ENCODE measurements around the gene STX12. TPM values are rescaled to one million over a fixed set of nuclear protein-coding genes. Genes with fewer than 3 reads are reported as not detected.
"Not testable (repeated sequence)": the region's sequence is repeated elsewhere in the genome, so short reads cannot be mapped to it uniquely, and the experiment has no call there.

Gene STX12
- total RNA-seq, 1 donor from 2014 or later: 48.3 TPM

DNA sequence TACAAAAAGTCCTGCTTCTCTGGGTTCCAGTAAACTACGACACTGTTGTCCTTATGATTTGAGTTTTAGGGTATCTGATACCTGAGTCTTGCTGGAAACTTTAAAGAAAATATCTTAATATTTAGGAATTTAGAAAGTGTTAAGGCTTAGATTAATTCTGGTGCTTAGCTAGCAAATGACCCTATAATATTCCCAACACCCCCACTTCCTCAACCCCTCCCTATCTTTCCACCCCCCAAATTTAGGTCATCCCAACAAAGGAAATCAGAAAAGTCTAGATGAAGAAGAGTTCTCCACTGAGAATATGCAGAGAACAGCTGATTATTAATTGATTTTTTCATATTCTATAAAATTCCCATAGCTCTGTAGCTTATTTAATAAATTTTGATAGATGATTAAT lies 11.7 kb downstream of the STX12 start:
- H3K4me1 Mint-ChIP-seq (ENCODE audit: low read depth): peaks cover 27% of the 10 kb centered on the region
- no peak overlapping the region for H3K27ac Mint-ChIP-seq (ENCODE audit: unreplicated experiment)
- DNase-seq (ENCODE audit: low spot score): no peak
- no peaks in the 10 kb centered on the region for H3K27me3 Mint-ChIP-seq (ENCODE audit: low read depth)
- H3K4me3 Mint-ChIP-seq (ENCODE audit: unreplicated experiment): no peak overlapping the region
- H3K36me3 Mint-ChIP-seq (ENCODE audit: low read depth): no peaks in the 10 kb centered on the region
- H3K9me3 Mint-ChIP-seq (ENCODE audit: low read depth): no peaks in the 10 kb centered on the region
- TF ChIP-seq, protein P1, sequence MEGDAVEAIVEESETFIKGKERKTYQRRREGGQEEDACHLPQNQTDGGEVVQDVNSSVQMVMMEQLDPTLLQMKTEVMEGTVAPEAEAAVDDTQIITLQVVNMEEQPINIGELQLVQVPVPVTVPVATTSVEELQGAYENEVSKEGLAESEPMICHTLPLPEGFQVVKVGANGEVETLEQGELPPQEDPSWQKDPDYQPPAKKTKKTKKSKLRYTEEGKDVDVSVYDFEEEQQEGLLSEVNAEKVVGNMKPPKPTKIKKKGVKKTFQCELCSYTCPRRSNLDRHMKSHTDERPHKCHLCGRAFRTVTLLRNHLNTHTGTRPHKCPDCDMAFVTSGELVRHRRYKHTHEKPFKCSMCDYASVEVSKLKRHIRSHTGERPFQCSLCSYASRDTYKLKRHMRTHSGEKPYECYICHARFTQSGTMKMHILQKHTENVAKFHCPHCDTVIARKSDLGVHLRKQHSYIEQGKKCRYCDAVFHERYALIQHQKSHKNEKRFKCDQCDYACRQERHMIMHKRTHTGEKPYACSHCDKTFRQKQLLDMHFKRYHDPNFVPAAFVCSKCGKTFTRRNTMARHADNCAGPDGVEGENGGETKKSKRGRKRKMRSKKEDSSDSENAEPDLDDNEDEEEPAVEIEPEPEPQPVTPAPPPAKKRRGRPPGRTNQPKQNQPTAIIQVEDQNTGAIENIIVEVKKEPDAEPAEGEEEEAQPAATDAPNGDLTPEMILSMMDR (IDR thresholded peaks at IDR 0.05): no peak

DNA sequence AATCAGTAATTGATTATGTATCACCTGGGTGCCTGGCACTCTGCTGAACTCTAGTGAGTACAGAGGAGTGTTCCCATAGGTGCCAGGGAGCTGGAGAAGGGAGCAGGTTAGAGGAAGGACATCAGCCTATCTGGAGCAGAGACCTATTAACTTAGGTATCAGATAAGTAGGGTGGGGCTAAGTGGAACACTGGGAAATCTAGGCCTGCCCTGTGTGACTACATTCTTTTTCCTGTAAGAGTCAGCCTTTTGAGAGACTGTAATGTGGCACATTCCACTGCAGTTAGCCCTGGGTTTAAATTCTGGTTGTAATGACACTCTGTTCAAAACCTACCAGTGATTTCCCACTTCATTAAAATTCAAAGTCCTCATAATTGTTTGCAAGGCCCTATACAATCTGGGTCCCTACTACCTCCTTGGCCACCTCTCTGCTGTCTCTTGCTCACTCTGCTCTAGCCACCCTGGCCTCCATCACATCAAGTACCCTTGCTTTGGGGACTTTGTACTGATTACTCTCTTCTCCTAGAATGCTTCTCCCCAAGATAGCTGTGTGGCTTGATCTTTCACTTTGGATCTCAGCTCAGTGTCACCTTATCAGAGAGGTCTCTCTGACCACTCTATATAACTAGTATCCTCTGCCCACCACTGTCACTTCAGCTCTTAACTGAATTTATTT lies 12.9 kb downstream of the STX12 start:
- Mint-ChIP-seq H3K27ac (ENCODE audit: unreplicated experiment) (peak overlapping the region; percentile 82), H3K4me1 (ENCODE audit: low read depth) (peaks cover 29% of the 10 kb centered on the region)
- DNase-seq (ENCODE audit: low spot score): no peak

DNA sequence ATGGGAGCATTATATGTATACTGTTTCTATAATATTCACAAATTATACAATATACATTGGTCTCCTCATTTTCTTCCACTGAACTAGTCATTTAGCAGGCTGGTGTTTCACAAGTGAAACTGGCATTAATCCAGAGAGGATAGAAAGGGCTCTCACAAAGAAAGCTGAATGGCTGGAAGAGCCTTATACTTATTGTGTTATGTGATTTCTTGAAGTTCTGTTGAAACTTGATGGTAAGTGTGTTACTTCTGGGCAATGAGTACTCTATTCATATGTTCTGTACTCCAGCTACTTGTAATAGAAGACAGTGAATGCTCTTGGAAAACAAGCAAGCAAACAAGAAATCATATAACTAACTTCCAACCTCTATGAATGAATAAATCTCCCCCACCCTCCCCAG lies 14.9 kb downstream of the STX12 start:
- Mint-ChIP-seq H3K4me3 (ENCODE audit: unreplicated experiment) (no peak overlapping the region), H3K27me3 (ENCODE audit: low read depth) (no peaks in the 10 kb centered on the region), H3K4me1 (ENCODE audit: low read depth) (peaks cover 29% of the 10 kb centered on the region), H3K27ac (ENCODE audit: unreplicated experiment) (peak overlapping the region; percentile 42), H3K9me3 (ENCODE audit: low read depth) (no peaks in the 10 kb centered on the region), H3K36me3 (ENCODE audit: low read depth) (peaks cover 5% of the 10 kb centered on the region)
- TF ChIP-seq, protein P1 (IDR thresholded peaks at IDR 0.05): no peak
- no peak for DNase-seq (ENCODE audit: low spot score)

More for the DNA sequence above, 12.9 kb downstream of the STX12 start:
- TF ChIP-seq, protein P1 (IDR thresholded peaks at IDR 0.05): no peak
- H3K36me3 Mint-ChIP-seq (ENCODE audit: low read depth): peaks cover 5% of the 10 kb centered on the region
- no peaks in the 10 kb centered on the region for H3K27me3 Mint-ChIP-seq (ENCODE audit: low read depth)
- no peak overlapping the region for H3K4me3 Mint-ChIP-seq (ENCODE audit: unreplicated experiment)
- no peaks in the 10 kb centered on the region for H3K9me3 Mint-ChIP-seq (ENCODE audit: low read depth)

DNA sequence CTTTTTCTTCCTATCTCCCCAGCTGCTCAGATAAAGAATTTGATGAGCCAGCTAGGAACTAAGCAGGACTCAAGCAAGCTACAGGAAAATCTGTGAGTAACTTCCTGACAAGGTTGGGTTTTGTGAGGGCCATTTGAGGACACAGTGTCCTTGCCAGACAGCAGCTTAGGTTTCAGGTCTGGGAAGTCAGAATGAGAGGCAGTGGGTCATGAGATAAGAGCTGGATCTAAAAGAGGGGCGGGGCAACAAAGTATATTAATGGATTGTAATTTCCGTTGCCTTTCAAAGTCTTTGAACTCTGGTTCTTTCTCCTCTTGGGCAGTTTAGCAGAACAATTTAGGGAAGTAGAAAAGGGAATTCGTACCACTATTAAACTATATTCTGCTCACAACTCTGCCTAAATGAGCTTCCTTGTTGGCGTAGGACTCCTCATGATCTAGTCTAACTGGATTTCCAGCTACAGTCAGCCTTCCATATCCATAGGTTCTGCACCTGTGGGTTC lies 16.6 kb downstream of the STX12 start:
- H3K4me3 Mint-ChIP-seq (ENCODE audit: unreplicated experiment): no peak overlapping the region
- peaks cover 15% of the 10 kb centered on the region for H3K36me3 Mint-ChIP-seq (ENCODE audit: low read depth)
- peaks cover 29% of the 10 kb centered on the region for H3K4me1 Mint-ChIP-seq (ENCODE audit: low read depth)
- no peaks in the 10 kb centered on the region for H3K27me3 Mint-ChIP-seq (ENCODE audit: low read depth)
- TF ChIP-seq, protein P1 (IDR thresholded peaks at IDR 0.05): no peak
- DNase-seq (ENCODE audit: low spot score): no peak
- no peak overlapping the region for H3K27ac Mint-ChIP-seq (ENCODE audit: unreplicated experiment)
- H3K9me3 Mint-ChIP-seq (ENCODE audit: low read depth): no peaks in the 10 kb centered on the region

DNA sequence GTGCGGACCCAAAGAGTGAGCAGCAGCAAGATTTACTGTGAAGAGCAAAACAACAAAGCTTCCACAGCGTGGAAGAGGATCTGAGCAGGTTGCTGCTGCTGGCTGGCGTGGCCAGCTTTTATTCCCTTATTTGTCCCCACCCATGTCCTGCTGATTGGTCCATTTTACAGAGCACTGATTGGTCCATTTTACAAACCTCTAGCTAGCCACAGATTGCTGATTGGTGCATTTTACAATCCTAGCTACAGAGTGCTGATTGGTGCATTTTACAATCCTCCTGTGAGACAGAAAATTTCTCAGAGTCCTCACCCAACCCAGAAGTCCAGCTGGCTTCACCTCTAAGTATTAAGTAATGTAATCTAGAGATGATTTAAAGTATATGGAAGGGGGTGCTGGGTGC lies 17.3 kb downstream of the STX12 start:
- Mint-ChIP-seq H3K4me1 (ENCODE audit: low read depth) (peaks cover 29% of the 10 kb centered on the region), H3K36me3 (ENCODE audit: low read depth) (peaks cover 18% of the 10 kb centered on the region)
- H3K4me3 Mint-ChIP-seq (ENCODE audit: unreplicated experiment); DNase-seq (ENCODE audit: low spot score); H3K27ac Mint-ChIP-seq (ENCODE audit: unreplicated experiment); H3K9me3 Mint-ChIP-seq (ENCODE audit: low read depth); H3K27me3 Mint-ChIP-seq (ENCODE audit: low read depth): not testable (repeated sequence)

DNA sequence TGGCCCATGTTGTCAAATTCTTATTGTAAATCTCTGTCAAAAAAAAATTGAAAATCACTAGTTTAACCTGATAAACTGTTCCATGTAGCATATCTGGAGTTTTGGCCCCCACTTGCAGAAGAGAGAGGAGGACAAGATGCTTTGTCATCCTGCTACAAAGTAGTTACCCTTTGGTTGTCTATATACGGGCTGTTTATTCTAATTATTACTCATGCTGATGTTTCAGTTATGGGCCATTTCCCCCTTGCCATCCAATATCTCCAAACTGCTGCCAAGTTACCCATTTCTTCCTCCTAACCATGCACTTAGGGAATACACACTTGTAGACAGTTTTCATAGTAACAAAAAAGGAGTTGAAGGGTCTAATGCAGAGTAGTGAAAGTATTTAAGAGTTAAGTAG lies 22.6 kb downstream of the STX12 start:
- Mint-ChIP-seq H3K36me3 (ENCODE audit: low read depth) (peaks cover 35% of the 10 kb centered on the region), H3K9me3 (ENCODE audit: low read depth) (no peaks in the 10 kb centered on the region), H3K27ac (ENCODE audit: unreplicated experiment) (no peak overlapping the region), H3K27me3 (ENCODE audit: low read depth) (no peaks in the 10 kb centered on the region), H3K4me1 (ENCODE audit: low read depth) (no peaks in the 10 kb centered on the region), H3K4me3 (ENCODE audit: unreplicated experiment) (no peak overlapping the region)
- no peak for DNase-seq (ENCODE audit: low spot score)
- TF ChIP-seq, protein P1 (IDR thresholded peaks at IDR 0.05): no peak

All from chondrocyte (in vitro differentiated cells).